H9 (cell line): ENCODE data around the gene KIAA1328. TPM values are rescaled to one million over a fixed set of nuclear protein-coding genes. Genes with fewer than 3 reads are reported as not detected.

Experiments
- DNase-seq: peaks from one replicate; pipeline ENCODE4 v3.0.0-alpha.2; 2017
- H2AFZ ChIP-seq: one replicate; pipeline ENCODE4 v1.6.1; 2013; ENCODE audit warnings: mild to moderate bottlenecking, low read length, control low read depth, moderate library complexity
- H2AK5ac ChIP-seq: 2 replicates; pipeline ENCODE4 v1.6.1; 2013; ENCODE audit warnings: low read length, control low read depth, mixed read lengths; ENCODE audit not compliant: insufficient read length
- H2BK120ac ChIP-seq: one replicate; pipeline ENCODE4 v1.6.1; 2013; ENCODE audit warnings: low read depth, mild to moderate bottlenecking, low read length, control low read depth, inconsistent platforms; ENCODE audit not compliant: poor library complexity, severe bottlenecking
- H2BK12ac ChIP-seq: 2 replicates; pipeline ENCODE4 v1.6.1; 2013; ENCODE audit warnings: low read length, control low read depth, mixed read lengths, low read depth; ENCODE audit not compliant: insufficient read length
- H2BK15ac ChIP-seq: 2 replicates; pipeline ENCODE4 v1.6.1; 2013; ENCODE audit warnings: low read depth, low read length, control low read depth
- H2BK20ac ChIP-seq: one replicate; pipeline ENCODE4 v1.6.1; 2013; ENCODE audit warnings: low read depth, mild to moderate bottlenecking, low read length, control low read depth, inconsistent platforms; ENCODE audit not compliant: poor library complexity, severe bottlenecking
- H2BK5ac ChIP-seq: 2 replicates; pipeline ENCODE4 v1.6.1; 2013; ENCODE audit warnings: low read length, control low read depth, mixed read lengths; ENCODE audit not compliant: insufficient read length
- H3K14ac ChIP-seq: 2 replicates; pipeline ENCODE4 v1.6.1; 2013; ENCODE audit warnings: low read length, control low read depth; ENCODE audit not compliant: insufficient read depth
- H3K18ac ChIP-seq: 2 replicates; pipeline ENCODE4 v1.6.1; 2013; ENCODE audit warnings: low read depth, mild to moderate bottlenecking, mixed read lengths, low read length, control low read depth; ENCODE audit not compliant: insufficient read length
- H3K23ac ChIP-seq: 2 replicates; pipeline ENCODE4 v1.6.1; 2013; ENCODE audit warnings: low read length, control low read depth, mixed read lengths, low read depth; ENCODE audit not compliant: insufficient read length
- H3K23me2 ChIP-seq: 2 replicates; pipeline ENCODE4 v1.6.1; 2013; ENCODE audit warnings: low read depth, mild to moderate bottlenecking, mixed read lengths, low read length, control low read depth; ENCODE audit not compliant: insufficient read length, poor library complexity, severe bottlenecking
- H3K27ac ChIP-seq: 2 replicates; pipeline ENCODE4 v1.5.1; 2013; ENCODE audit warnings: low read length, control low read depth, mixed read lengths, low read depth; ENCODE audit not compliant: insufficient read length
- H3K27me3 ChIP-seq: 2 replicates; pipeline ENCODE4 v1.6.1; 2013; ENCODE audit warnings: low read length, control low read depth, inconsistent platforms; ENCODE audit not compliant: insufficient read depth
- H3K4ac ChIP-seq: 2 replicates; pipeline ENCODE4 v1.6.1; 2013; ENCODE audit warnings: low read depth, mild to moderate bottlenecking, control low read depth, inconsistent platforms, low read length, moderate library complexity
- H3K4me1 ChIP-seq: 2 replicates; pipeline ENCODE4 v1.6.1; 2013; ENCODE audit warnings: low read length, control low read depth, inconsistent platforms; ENCODE audit not compliant: insufficient read depth
- H3K4me2 ChIP-seq: 2 replicates; pipeline ENCODE4 v1.6.1; 2013; ENCODE audit warnings: low read length, control low read depth, mixed read lengths; ENCODE audit not compliant: insufficient read length, insufficient read depth
- H3K56ac ChIP-seq: 2 replicates; pipeline ENCODE4 v1.6.1; 2013; ENCODE audit warnings: low read depth, mild to moderate bottlenecking, mixed read lengths, low read length, control low read depth; ENCODE audit not compliant: insufficient read length
- H3K79me1 ChIP-seq: 2 replicates; pipeline ENCODE4 v1.6.1; 2013; ENCODE audit warnings: low read depth, mild to moderate bottlenecking, moderate library complexity, low read length, control low read depth, inconsistent platforms; ENCODE audit not compliant: insufficient read depth, poor library complexity, severe bottlenecking
- H3K79me2 ChIP-seq: 2 replicates; pipeline ENCODE4 v1.6.1; 2013; ENCODE audit warnings: low read length, control low read depth, inconsistent platforms; ENCODE audit not compliant: insufficient read depth
- H3K9ac ChIP-seq: 2 replicates; pipeline ENCODE4 v1.6.1; 2013; ENCODE audit warnings: low read length, control low read depth, mixed read lengths; ENCODE audit not compliant: insufficient read length; ENCODE audit errors: extremely low read depth
- H3K9me3 ChIP-seq: one replicate; pipeline ENCODE4 v1.6.1; 2013; ENCODE audit warnings: low read depth, low read length, inconsistent platforms; ENCODE audit not compliant: control insufficient read depth
- H3T11ph ChIP-seq: one replicate; pipeline ENCODE4 v1.6.1; 2013; ENCODE audit warnings: mild to moderate bottlenecking, low read length, control low read depth, inconsistent platforms
- H4K20me1 ChIP-seq: one replicate; pipeline ENCODE4 v1.6.1; 2013; ENCODE audit not compliant: control insufficient read depth, insufficient read length, insufficient read depth
- H4K5ac ChIP-seq: 2 replicates; pipeline ENCODE4 v1.6.1; 2013; ENCODE audit warnings: low read depth, mild to moderate bottlenecking, mixed read lengths, low read length, control low read depth; ENCODE audit not compliant: insufficient read length
- H4K8ac ChIP-seq: replicated peaks from 2 replicates; pipeline ENCODE4 v1.6.1; 2013; ENCODE audit warnings: low read length, control low read depth, mixed read lengths, low read depth; ENCODE audit not compliant: insufficient read length
- H4K91ac ChIP-seq: 2 replicates; pipeline ENCODE4 v1.6.1; 2013; ENCODE audit warnings: low read depth, mild to moderate bottlenecking, moderate library complexity, mixed read lengths, low read length, control low read depth; ENCODE audit not compliant: insufficient read length
- H3K27ac Mint-ChIP-seq, 3 experiments: 2 replicates in 2 of 3; 3 replicates in 1 of 3; pipeline ENCODE4 v1.8.0; 2020 to 2021; ENCODE audit warnings: mixed read lengths in 3 of 3, mild to moderate bottlenecking in 1 of 3, moderate library complexity in 1 of 3
- H3K27me3 Mint-ChIP-seq: 2 replicates; pipeline ENCODE4 v1.8.0; 2021; ENCODE audit warnings: low read depth, mild to moderate bottlenecking, moderate library complexity, mixed read lengths
- H3K36me3 Mint-ChIP-seq, 3 experiments: 2 replicates in 2 of 3; 3 replicates in 1 of 3; pipeline ENCODE4 v1.8.0; 2020 to 2021; ENCODE audit warnings: low read depth in 3 of 3, mixed read lengths in 3 of 3; ENCODE audit not compliant: insufficient read depth in 1 of 3
- H3K4me1 Mint-ChIP-seq, 2 experiments: 2 replicates each; pipeline ENCODE4 v1.8.0; 2020; ENCODE audit warnings: mixed read lengths in 2 of 2
- H3K4me3 Mint-ChIP-seq, 2 experiments: 2 replicates in 1 of 2; 3 replicates in 1 of 2; pipeline ENCODE4 v1.8.0; 2020 to 2021; ENCODE audit warnings: mild to moderate bottlenecking in 2 of 2, mixed read lengths in 2 of 2, moderate library complexity in 1 of 2
- H3K9me3 Mint-ChIP-seq, 2 experiments: 2 replicates in 1 of 2; 3 replicates in 1 of 2; pipeline ENCODE4 v1.8.0; 2020; ENCODE audit warnings: mild to moderate bottlenecking in 2 of 2, mixed read lengths in 2 of 2, moderate library complexity in 1 of 2
- CTCF ChIP-seq: fragments of 200-600 bp; sonication (generic); conservative IDR thresholded peaks from 3 replicates; pipeline ENCODE4 v1.8.0; 2021; ENCODE audit warnings: antibody characterized with exemption, mild to moderate bottlenecking
- WGBS: extraction: QIAGEN DNeasy Blood & Tissue Kit; methylation state at CpG from one replicate; pipeline ENCODE4 v1.1.7; 2013; ENCODE audit warnings: missing lambda C conversion rate, low lambda C conversion rate, mixed read lengths; ENCODE audit not compliant: insufficient read length; ENCODE audit errors: extremely low coverage; 5-methylcytosine and 5-hydroxymethylcytosine counted together
- total RNA-seq: library from RNA; stranded (reverse); gene quantifications from 2 replicates; pipeline ENCODE4 v1.2.1, GENCODE V29; 2021

KIAA1328 gene
- total RNA-seq, 1 experiment from 2014 or later = 4.9 TPM

GRCh38 chr18:36950960-36951359 is 122.0 kb downstream of the KIAA1328 start:
- Histone ChIP-seq H2BK15ac (no peak overlapping the region), H3K4me1 (peaks cover 2% of the 10 kb centered on the region; the same call in 1 of the 2 replicates)
- H3K4me3 Mint-ChIP-seq = no peak overlapping the region

More at GRCh38 chr18:36950960-36951359, 122.0 kb downstream of the KIAA1328 start:
- no peaks in the 10 kb centered on the region for H3K27me3 Mint-ChIP-seq
- no peak overlapping the region for H3K56ac ChIP-seq
- no peak overlapping the region for H2AK5ac ChIP-seq
- H2BK120ac ChIP-seq = no peak overlapping the region
- no peaks in the 10 kb centered on the region for H3K23me2 ChIP-seq
- no peaks in the 10 kb centered on the region for H3K9me3 ChIP-seq
- H3K14ac ChIP-seq = no peak overlapping the region
- no peak overlapping the region for H3K27ac Mint-ChIP-seq
- no peaks in the 10 kb centered on the region for H3K79me1 ChIP-seq
- no peak overlapping the region for H3T11ph ChIP-seq
- H2BK12ac ChIP-seq = no peak overlapping the region
- no peak overlapping the region for H4K5ac ChIP-seq
- no peak overlapping the region for H4K91ac ChIP-seq
- no peak overlapping the region for H2AFZ ChIP-seq
- no peak overlapping the region for H3K4ac ChIP-seq
- no peak overlapping the region for H3K4me2 ChIP-seq
- H3K23ac ChIP-seq = no peak overlapping the region
- peaks cover 2 to 9% (median 4%) of the 10 kb centered on the region in 3 experiments; a peak in 5 of 7 replicates for H3K36me3 Mint-ChIP-seq
- no peak for DNase-seq
- peaks cover 34 to 36% of the 10 kb centered on the region in 2 experiments for H3K4me1 Mint-ChIP-seq
- H3K9me3 Mint-ChIP-seq = peaks cover 0 to 5% of the 10 kb centered on the region in 2 experiments; a peak in 3 of 5 replicates
- no peak overlapping the region for H3K9ac ChIP-seq
- no CpG with 5 or more reads among the region's 2 CpGs for WGBS
- no peak overlapping the region for H2BK5ac ChIP-seq
- no peak for TF ChIP-seq CTCF
- no peak overlapping the region for H3K18ac ChIP-seq
- no peaks in the 10 kb centered on the region for H3K79me2 ChIP-seq
- no peak overlapping the region for H2BK20ac ChIP-seq
- no peaks in the 10 kb centered on the region for H3K27me3 ChIP-seq
- no peak overlapping the region for H3K27ac ChIP-seq
- no peak overlapping the region for H4K8ac ChIP-seq
- no peaks in the 10 kb centered on the region for H4K20me1 ChIP-seq
